Esophagus muscularis mucosa (tissue), 4 donors: ENCODE measurements around the gene BRAT1.

ENCODE experiments used
- EP300 ChIP-seq: sonication (generic); formaldehyde crosslinking; IDR thresholded peaks from one replicate; pipeline ENCODE4 v1.6.1; 2017; ENCODE audit warnings: antibody characterized with exemption
- POLR2AphosphoS5 ChIP-seq, 2 donors: sonication (generic); formaldehyde crosslinking; IDR thresholded peaks; one replicate each; pipeline ENCODE4 v1.6.1; 2017; ENCODE audit warnings: antibody characterized with exemption in 2 of 2
- TF ChIP-seq, protein P1 (sequence below), 3 experiments: fragments of 200-600 bp in 2 of 3; fragments of 450-650 bp in 1 of 3; sonication (generic) in 2 of 3; IDR thresholded peaks; one replicate each; pipeline ENCODE4 v1.5.1; 2017 to 2019; ENCODE audit warnings: antibody characterized with exemption in 3 of 3, mild to moderate bottlenecking in 2 of 3, moderate library complexity in 1 of 3

DNA sequence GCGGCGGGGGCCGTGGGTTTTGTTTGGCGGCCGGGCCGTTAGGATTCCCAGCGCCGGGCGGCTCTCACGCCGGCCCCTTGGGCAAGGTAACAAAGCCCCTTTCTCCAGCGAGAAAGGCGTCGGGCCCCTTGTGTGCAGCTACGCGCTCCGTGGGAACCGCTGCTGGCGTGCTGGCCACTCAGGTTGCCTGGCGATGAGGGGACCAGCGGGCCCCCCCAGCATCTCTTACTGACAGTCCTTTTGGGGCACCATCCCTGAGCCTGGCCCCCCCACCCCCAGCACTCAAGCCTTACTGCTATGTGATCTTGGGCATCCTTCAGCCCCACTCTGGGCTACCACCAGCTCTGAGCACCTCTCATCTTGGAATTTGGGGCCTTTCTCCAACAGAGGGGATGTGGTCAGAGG, 34.0 kb downstream of the BRAT1 start:
- TF ChIP-seq, protein P1, sequence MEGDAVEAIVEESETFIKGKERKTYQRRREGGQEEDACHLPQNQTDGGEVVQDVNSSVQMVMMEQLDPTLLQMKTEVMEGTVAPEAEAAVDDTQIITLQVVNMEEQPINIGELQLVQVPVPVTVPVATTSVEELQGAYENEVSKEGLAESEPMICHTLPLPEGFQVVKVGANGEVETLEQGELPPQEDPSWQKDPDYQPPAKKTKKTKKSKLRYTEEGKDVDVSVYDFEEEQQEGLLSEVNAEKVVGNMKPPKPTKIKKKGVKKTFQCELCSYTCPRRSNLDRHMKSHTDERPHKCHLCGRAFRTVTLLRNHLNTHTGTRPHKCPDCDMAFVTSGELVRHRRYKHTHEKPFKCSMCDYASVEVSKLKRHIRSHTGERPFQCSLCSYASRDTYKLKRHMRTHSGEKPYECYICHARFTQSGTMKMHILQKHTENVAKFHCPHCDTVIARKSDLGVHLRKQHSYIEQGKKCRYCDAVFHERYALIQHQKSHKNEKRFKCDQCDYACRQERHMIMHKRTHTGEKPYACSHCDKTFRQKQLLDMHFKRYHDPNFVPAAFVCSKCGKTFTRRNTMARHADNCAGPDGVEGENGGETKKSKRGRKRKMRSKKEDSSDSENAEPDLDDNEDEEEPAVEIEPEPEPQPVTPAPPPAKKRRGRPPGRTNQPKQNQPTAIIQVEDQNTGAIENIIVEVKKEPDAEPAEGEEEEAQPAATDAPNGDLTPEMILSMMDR (IDR thresholded peaks at IDR 0.05) = no peak
- TF ChIP-seq EP300 (no peak), POLR2AphosphoS5 (IDR thresholded peaks at IDR 0.05) (no peak)
